ENCODE results near the gene FLVCR2. TPM values are rescaled to one million over a fixed set of nuclear protein-coding genes. Genes with fewer than 3 reads are reported as not detected.

Gene FLVCR2
- polyA plus RNA-seq, 5 donors, result 4.3 to 9.8 (median 6.4) TPM

DNA sequence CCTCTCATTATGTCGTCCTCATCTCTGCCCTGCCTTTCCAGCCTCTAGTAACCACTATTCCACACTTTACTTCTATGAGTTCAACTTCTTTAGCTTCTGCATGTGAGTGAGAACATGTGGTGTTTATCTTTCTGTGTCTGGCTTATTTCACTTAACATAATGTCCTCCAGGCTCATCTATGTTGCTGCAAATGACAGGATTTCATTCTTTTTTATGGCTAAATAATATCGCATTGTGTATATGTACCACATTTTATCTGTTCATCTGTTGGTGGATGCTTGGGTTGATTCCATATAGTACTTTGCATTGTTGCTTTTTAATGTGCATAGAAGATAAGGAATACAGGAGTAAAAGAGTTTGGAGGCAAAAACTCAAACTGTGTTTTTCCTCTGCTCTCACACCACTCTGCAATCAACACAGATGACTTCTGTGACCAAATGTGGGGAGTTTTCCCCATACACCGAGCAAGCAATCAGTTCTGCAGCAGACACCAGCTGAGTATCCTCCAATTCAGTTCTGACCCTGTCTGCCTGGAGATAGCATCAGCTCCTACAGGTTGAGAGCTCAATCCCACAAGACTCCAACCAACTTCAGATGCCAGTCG lies 24.6 kb upstream of the FLVCR2 start:
- DNase-seq, result no peak

DNA sequence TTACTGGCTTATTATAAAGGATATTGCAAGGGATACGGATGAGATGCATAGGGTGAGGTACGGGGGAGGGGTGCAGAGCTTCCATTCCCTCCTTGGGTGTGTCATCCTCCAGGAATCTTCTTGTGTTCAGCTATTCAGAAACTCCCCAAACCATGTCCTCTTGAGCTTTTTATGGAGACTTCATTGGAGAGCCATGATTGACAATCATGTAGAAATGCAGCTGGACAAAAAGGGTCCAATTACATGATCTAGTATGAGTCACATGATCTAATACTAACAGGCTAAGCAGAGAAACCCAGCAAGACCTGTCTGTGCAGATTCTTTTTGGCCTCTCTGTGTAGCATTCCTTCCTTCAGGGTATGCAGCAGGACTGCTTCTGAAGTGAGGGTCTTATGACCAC lies 23.9 kb upstream of the FLVCR2 start:
- DNase-seq, result no peak

DNA sequence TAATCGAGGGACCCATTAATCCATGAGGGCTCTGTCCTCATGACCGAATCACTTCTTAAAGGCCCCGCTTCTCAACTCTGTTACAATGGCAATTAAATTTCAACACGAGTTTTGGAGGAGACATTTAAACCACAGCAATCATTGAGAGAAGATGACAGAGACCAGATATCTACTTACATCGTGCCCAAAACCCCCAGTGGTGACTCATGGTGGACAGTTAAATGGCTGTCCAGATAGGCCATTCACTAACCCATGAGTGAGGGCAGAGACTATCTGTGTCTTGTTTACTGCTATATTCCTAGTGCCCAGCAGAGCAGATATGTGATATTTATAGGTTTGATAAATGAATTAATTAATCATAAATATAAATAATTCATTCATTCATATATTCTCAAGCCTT lies 20.0 kb upstream of the FLVCR2 start:
- DNase-seq, result no peak

DNA sequence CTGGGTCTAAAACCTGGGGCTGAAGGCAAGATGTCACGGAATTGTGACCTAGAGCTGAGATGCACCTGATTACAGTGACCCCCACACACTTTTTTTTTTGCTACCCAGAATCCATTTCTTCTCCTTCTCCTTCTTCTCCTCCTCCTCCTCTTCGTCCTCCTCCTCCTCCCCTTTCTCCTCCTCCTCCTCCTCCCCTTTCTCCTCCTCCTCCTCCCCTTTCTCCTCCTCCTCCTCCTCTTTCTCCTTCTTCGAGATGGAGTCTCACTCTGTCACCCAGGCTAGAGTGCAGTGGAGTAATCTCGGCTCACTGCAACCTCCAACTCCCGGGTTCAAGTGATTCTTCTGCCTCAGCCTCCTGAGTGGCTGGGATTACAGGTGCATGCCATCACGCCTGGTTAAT lies 19.4 kb upstream of the FLVCR2 start:
- DNase-seq, result no peak

- peak in 1 of 2 donors; percentile 24 for DNase-seq
These were observed 18.8 kb upstream of the FLVCR2 start for GRCh38 chr14:75559451-75560222.

- peak; percentile 59 to 67 for DNase-seq
These were observed 17.4 kb upstream of the FLVCR2 start for GRCh38 chr14:75561013-75561432.

- DNase-seq, result no peak
These were observed 16.3 kb upstream of the FLVCR2 start for GRCh38 chr14:75562089-75562488.

- DNase-seq, result no peak
These were observed 15.9 kb upstream of the FLVCR2 start for GRCh38 chr14:75562489-75562888.

DNA sequence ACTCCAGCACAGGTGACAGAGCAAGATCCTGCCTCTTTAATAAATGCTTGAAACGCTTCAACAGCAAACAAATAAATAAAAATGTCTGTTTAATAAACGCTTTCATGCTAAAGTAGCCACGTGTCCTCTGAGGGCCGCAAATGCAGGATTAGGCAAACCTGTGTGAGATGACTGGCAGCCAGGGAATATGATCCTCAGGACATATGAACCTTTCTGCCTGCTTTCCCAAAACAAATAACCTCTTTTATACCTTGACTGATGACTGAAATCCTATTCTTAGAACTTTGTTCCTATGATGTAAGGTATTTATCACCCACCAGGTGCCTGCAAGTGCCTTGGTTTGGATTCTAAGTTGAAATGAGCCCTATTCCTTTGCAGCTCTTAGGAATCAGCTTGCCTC lies 14.5 kb upstream of the FLVCR2 start:
- no peak for DNase-seq

GRCh38 chr14:75565056-75565455 lies 13.4 kb upstream of the FLVCR2 start:
- no peak for DNase-seq

DNA sequence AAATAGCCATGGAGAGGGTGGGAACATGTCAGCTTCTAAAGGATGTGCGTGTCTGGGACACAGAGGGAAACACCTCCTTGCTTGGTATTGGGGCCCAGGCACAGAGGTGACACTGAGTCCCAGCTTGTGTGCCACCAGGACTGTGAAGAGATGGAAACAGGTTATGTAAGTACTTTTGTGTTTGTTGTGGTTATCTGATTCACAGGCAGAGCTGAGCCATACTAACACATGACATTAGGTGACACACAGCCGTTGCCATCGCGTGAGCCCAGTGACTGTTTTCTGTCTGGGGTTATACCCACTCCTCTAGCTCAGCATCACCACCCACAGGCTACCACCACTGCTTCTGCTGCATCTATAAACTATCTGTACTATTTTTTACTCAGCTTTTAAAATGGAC lies 12.1 kb upstream of the FLVCR2 start:
- no peak for DNase-seq

- no peak for DNase-seq
These were observed 11.7 kb upstream of the FLVCR2 start for GRCh38 chr14:75566752-75567151.

DNA sequence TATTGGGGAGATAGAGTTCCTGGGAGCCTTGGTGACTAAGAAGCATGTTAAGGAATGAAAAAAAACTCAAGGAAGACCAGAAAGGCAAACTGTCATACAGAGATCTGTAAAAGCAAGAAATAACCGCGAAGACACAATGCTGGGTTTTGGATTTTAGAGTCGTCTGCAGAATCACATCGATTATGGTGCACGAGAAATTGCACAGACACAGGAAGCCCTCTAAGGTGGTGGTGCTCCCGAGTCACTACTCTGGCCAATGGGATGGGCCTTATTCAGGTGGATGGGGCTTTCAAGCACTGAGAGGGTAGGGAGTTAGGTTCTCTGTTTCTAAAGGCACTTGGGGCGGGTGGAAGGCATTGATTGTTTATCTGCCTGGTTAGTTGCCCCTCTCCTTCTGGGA lies 10.3 kb upstream of the FLVCR2 start:
- DNase-seq, result no peak

DNA sequence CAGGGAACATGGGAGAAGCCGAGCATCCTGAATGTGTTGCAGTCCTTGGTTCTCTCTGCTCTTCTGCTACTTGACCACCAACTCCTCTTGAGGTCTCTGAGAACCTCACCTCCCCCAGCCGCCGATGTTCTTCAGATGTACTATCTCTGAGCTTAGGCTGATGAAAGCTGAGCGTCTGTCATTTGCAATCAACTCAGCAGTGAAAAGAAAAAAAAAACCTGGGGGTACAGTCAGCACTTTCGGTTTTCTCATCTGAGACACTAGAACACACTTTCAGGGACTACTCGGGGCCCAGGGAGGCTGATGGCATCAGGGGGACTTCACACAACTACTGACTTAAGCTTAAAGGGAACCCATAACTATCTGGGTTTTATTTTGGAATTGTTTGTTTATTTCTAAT lies 9.6 kb upstream of the FLVCR2 start:
- DNase-seq, result no peak

- DNase-seq, result no peak
These were observed 7.6 kb upstream of the FLVCR2 start for GRCh38 chr14:75570797-75571196.

DNA sequence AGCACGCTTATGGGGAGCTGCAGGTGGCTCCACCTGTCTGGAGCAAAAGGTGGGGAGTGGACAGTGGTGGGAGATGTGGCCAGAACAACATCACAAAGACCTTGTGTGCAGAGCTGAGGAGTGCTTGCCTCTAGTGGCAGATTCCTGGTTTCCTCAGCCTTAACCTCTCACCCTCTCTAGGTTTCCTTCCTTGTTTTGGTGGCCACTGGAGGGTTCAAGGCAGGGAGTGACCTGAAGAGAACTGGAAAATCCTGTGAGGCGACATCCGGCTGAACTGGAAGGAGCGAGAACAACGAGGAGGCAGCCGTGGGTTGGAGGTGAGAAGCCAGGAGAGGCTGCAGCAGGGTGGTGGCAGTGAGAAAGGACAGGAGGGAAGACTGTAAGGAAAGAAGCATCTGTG lies 6.3 kb upstream of the FLVCR2 start:
- no peak for DNase-seq

DNA sequence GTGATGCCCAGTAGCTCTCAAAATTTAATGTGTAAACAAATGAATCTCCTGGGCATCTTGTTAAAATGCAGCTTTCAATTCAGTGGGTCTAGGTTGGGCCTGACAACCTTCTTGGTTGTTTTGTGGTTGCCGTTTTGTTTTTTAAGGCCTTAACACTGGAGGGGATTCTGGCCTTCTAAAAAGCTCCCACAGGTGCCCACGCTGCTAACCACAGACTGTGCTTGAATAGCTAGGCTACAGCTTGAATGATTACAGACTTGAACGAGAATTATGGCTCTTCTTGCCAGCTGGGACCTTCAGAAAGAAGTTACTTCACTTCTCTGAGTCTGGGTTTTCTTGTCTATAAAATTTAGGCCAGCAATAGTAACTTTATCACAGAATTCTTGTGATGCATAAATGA lies 1.3 kb upstream of the FLVCR2 start:
- no peak for DNase-seq

DNA sequence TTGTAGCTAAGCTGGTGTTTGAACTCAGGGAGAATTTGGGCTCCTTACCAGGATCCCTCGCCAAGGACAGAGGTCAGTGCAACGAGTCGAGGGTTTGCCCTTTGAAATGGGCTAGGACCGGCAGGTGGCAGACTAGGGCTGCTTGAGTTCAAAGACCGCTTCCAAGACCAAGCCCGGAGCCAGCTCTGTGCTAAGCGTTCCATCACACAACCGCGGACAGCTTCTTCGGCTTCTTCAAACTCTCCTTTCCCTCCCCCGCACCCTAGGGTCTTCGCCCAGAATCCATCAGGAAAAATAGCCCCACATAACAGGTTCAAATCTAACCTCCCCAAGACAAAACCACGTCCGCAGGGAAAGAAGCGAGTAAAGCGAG lies 705 bp upstream of the FLVCR2 start:
- DNase-seq, result peak; percentile 67 to 69

GRCh38 chr14:75578786-75579337 lies 442 bp downstream of the FLVCR2 start:
- no peak for DNase-seq

- no peak for DNase-seq
These were observed 981 bp downstream of the FLVCR2 start for GRCh38 chr14:75579338-75579864.

DNA sequence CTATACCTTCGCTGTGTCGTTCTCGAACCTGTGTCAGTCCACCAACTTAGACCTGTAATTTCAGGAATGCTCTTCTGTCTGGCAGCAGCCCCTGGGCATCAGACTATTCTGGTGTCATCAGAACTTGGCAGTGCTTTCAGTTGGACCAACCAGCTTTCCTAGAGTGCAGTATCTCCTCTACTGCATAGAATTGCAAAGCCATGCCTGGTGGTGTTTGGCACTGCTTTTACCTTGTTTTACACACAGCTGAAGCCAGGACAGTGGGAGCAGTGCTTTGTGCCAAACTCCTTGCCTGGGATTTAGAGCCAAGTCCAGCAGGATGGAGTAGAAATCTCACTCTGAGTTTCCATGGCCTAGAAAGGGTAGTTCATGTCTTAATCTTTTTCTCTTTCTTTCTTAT lies 1.5 kb downstream of the FLVCR2 start:
- DNase-seq, result no peak

GRCh38 chr14:75587388-75587787 lies 9.0 kb downstream of the FLVCR2 start:
- no peak for DNase-seq

GRCh38 chr14:75589931-75590330 lies 11.5 kb downstream of the FLVCR2 start:
- no peak for DNase-seq
